ENCODE data around the gene TIMP3.

DNA sequence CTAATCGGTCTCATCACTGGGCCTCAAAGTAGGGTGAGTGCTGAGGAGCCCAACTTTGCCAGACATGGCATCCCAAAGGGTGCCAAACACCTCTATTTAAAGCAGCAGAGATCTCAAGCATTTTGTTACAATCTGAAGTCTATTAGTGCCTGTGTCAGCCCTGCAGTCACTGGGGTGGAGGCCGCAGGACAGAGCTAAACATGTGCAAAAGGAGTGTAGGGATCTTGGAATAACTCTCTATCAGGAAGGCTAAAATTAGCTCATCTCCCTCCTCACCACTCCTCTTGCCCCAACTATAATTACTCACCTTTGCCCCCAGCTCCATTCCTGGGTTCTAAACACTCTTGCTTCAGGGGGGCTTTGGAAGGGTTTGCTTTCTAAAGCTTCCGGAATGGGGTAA, 87.5 kb downstream of the TIMP3 start:
- TF ChIP-seq, protein P1, sequence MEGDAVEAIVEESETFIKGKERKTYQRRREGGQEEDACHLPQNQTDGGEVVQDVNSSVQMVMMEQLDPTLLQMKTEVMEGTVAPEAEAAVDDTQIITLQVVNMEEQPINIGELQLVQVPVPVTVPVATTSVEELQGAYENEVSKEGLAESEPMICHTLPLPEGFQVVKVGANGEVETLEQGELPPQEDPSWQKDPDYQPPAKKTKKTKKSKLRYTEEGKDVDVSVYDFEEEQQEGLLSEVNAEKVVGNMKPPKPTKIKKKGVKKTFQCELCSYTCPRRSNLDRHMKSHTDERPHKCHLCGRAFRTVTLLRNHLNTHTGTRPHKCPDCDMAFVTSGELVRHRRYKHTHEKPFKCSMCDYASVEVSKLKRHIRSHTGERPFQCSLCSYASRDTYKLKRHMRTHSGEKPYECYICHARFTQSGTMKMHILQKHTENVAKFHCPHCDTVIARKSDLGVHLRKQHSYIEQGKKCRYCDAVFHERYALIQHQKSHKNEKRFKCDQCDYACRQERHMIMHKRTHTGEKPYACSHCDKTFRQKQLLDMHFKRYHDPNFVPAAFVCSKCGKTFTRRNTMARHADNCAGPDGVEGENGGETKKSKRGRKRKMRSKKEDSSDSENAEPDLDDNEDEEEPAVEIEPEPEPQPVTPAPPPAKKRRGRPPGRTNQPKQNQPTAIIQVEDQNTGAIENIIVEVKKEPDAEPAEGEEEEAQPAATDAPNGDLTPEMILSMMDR (conservative IDR thresholded peaks at IDR 0.05 in 1 of 2, IDR thresholded peaks at IDR 0.05 in 1 of 2; ENCODE audit: low read depth in 1 of 2, low read length in 2 of 2) = no peak
- TF ChIP-seq EZH2 (IDR thresholded peaks at IDR 0.05; ENCODE audit: low read length, missing control alignments) = no peak
